ENCODE data around the gene SUZ12. TPM values are rescaled to one million over a fixed set of nuclear protein-coding genes. Genes with fewer than 3 reads are reported as not detected.
"Not testable (repeated sequence)": the region's sequence is repeated elsewhere in the genome, so short reads cannot be mapped to it uniquely, and the experiment has no call there.

The SUZ12 gene
- total RNA-seq, 1 donor from 2014 or later, result 25.0 TPM

DNA sequence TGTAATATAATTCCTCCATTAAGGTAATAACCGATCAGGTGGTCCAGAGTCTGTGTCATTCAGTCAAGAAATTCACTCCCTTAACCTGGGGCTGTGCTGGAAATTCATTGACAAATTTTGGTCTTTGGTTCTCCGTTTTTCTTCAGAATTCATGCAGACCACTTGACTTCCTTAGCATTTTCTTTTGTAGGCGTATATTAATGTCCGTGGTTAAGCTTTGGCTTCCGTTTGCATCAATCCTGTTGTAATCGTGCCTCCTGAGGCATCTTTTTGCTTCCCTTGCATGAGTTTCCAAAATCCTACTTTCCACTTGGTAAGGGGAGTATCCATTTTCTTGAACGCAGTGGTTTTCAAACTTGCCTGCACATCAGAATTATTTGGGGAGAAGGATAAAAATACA lies 79.4 kb downstream of the SUZ12 start:
- intact Hi-C loops (cut with DNase I), result no loop called here
- peaks cover 24% of the 10 kb centered on the region for H3K36me3 ChIP-seq
- no peak overlapping the region for H3K4me3 ChIP-seq
- no peak for DNase-seq
- TF ChIP-seq, protein P1, sequence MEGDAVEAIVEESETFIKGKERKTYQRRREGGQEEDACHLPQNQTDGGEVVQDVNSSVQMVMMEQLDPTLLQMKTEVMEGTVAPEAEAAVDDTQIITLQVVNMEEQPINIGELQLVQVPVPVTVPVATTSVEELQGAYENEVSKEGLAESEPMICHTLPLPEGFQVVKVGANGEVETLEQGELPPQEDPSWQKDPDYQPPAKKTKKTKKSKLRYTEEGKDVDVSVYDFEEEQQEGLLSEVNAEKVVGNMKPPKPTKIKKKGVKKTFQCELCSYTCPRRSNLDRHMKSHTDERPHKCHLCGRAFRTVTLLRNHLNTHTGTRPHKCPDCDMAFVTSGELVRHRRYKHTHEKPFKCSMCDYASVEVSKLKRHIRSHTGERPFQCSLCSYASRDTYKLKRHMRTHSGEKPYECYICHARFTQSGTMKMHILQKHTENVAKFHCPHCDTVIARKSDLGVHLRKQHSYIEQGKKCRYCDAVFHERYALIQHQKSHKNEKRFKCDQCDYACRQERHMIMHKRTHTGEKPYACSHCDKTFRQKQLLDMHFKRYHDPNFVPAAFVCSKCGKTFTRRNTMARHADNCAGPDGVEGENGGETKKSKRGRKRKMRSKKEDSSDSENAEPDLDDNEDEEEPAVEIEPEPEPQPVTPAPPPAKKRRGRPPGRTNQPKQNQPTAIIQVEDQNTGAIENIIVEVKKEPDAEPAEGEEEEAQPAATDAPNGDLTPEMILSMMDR (IDR thresholded peaks at IDR 0.05), result no peak
- peaks cover 9% of the 10 kb centered on the region for H3K4me1 ChIP-seq
- H3K27ac ChIP-seq, result no peak overlapping the region
- ATAC-seq, result no peak
- H3K27me3 ChIP-seq (ENCODE audit: low read depth), result no peaks in the 10 kb centered on the region
- H3K9me3 ChIP-seq, result no peaks in the 10 kb centered on the region

DNA sequence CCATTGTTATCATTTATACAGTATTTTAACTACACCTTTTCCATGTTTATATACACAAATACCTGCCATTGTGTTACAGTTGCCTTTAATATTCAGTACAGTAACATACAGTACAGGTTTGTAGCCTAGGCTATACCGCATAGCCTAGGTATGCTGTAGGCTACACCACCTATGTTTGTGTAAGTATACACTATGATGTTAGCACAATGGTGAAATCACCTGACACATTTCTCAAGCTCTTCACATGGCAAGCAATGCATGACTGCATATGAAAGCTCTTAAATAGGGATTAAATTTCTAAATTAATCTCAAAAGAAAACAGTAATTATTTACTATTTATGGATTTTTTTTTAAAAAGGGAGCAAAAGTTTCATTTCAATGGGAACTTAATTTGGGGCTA lies 82.4 kb downstream of the SUZ12 start:
- no peak for ATAC-seq
- TF ChIP-seq, protein P1 (IDR thresholded peaks at IDR 0.05), result no peak
- H3K36me3 ChIP-seq, result peaks cover 40% of the 10 kb centered on the region
- no peak overlapping the region for H3K4me3 ChIP-seq
- H3K27me3 ChIP-seq (ENCODE audit: low read depth), result no peaks in the 10 kb centered on the region
- no peaks in the 10 kb centered on the region for H3K9me3 ChIP-seq
- no peak for DNase-seq
- intact Hi-C loops (cut with DNase I), result no loop called here
- H3K27ac ChIP-seq, result no peak overlapping the region
- no peaks in the 10 kb centered on the region for H3K4me1 ChIP-seq

DNA sequence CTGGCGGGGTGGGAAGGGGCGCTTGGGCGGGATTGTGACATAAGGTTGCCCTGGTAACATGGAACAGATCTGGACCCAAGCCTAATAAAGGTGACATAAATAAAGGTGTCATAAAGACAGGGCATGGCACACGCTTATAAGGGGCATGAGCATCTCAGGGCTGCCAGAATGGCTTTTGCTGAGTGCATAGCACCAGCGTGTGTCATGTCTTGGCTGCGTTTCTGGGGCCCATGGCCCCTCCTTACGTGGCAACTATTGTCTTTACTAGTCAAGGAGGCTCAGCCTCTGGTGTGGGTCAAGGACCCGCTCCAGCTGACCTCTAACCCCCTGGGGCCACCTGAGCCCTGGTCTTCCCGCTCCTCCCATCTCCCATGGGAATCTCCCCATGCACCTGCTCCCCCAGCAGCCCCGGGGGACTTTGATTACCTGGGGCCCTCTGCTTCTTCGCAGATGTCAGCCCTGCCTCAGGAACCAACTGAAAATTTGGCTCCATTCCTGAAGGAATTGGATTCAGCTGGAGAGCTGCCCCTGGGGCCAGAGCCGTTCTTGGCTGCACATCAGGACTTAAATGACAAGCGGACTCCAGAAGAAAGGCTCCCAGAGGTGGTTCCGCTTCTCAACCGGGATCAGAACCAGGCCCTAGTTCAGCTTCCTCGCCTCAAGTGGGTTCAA lies 84.3 kb downstream of the SUZ12 start:
- no peaks in the 10 kb centered on the region for H3K9me3 ChIP-seq
- no peak overlapping the region for H3K4me3 ChIP-seq
- no peak overlapping the region for H3K27ac ChIP-seq
- DNase-seq (no peak), ATAC-seq (no peak)
- H3K27me3 ChIP-seq (ENCODE audit: low read depth), result no peaks in the 10 kb centered on the region
- peaks cover 41% of the 10 kb centered on the region for H3K36me3 ChIP-seq
- intact Hi-C loops (cut with DNase I), result no loop called here
- no peaks in the 10 kb centered on the region for H3K4me1 ChIP-seq
- TF ChIP-seq, protein P1 (IDR thresholded peaks at IDR 0.05), result no peak

DNA sequence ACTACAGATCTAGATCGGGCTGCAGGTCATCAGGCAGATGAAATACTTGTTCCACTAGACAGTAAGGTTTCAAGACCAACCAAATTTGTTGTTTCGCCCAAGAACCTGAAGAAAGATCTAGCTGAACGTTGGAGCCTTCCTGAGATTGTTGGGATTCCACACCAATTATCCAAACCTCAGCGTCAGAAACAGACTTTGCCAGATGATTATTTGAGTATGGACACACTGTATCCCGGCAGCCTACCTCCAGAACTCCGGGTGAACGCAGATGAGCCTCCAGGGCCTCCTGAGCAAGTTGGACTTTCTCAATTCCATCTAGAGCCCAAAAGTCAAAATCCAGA lies 84.8 kb downstream of the SUZ12 start:
- no peak overlapping the region for H3K27ac ChIP-seq
- H3K4me3 ChIP-seq, result no peak overlapping the region
- TF ChIP-seq, protein P1 (IDR thresholded peaks at IDR 0.05), result no peak
- no peaks in the 10 kb centered on the region for H3K27me3 ChIP-seq (ENCODE audit: low read depth)
- peaks cover 46% of the 10 kb centered on the region for H3K36me3 ChIP-seq
- no peaks in the 10 kb centered on the region for H3K4me1 ChIP-seq
- DNase-seq (no peak), ATAC-seq (no peak)
- intact Hi-C loops (cut with DNase I), result no loop called here
- no peaks in the 10 kb centered on the region for H3K9me3 ChIP-seq

GRCh38 chr17:32022554-32022953 lies 85.7 kb downstream of the SUZ12 start:
- H3K27ac ChIP-seq; H3K4me3 ChIP-seq; H3K27me3 ChIP-seq (ENCODE audit: low read depth); H3K9me3 ChIP-seq; DNase-seq; H3K4me1 ChIP-seq; ATAC-seq; intact Hi-C loops (cut with DNase I): not testable (repeated sequence)
- H3K36me3 ChIP-seq, result peaks cover 47% of the 10 kb centered on the region

GRCh38 chr17:32027271-32027670 lies 90.5 kb downstream of the SUZ12 start:
- H3K4me3 ChIP-seq; ATAC-seq; H3K4me1 ChIP-seq; H3K9me3 ChIP-seq; DNase-seq; intact Hi-C loops (cut with DNase I); H3K27me3 ChIP-seq (ENCODE audit: low read depth); H3K27ac ChIP-seq: not testable (repeated sequence)
- peaks cover 16% of the 10 kb centered on the region for H3K36me3 ChIP-seq

Measured in lower lobe of right lung (tissue), 2 donors.